SK-N-SH treated with all-trans-retinoic acid at 6 μM for 48 hours (cell line): ENCODE results near the gene MEIS2.

Experiments
- ATAC-seq: fragments of 200-7000 bp; cut with Tn5 transposase; 3 replicates; pipeline ENCODE4 v1.9.1; 2020; ENCODE audit warnings: mild to moderate bottlenecking, moderate library complexity
- ARNTL ChIP-seq: fragments of 450-650 bp; formaldehyde crosslinking; IDR thresholded peaks from 2 replicates; pipeline ENCODE4 v1.5.0; 2020; ENCODE audit warnings: low read depth, mild to moderate bottlenecking, moderate library complexity, borderline replicate concordance
- CREB5 ChIP-seq: fragments of 250-450 bp; sonication (Bioruptor Pico); IDR thresholded peaks from 2 replicates; pipeline ENCODE4 v1.5.1; 2020; ENCODE audit warnings: low read depth, mild to moderate bottlenecking, moderate library complexity
- ISL1 ChIP-seq: fragments of 250-450 bp; sonication (Bioruptor Pico); IDR thresholded peaks from 2 replicates; pipeline ENCODE4 v2.1.2; 2022; ENCODE audit warnings: mild to moderate bottlenecking, moderate library complexity
- OSR1 ChIP-seq: fragments of 250-450 bp; sonication (Bioruptor Pico); IDR thresholded peaks from 2 replicates; pipeline ENCODE4 v1.8.0; 2022; ENCODE audit warnings: moderate library complexity, mild to moderate bottlenecking, inconsistent platforms
- PATZ1 ChIP-seq: fragments of 250-450 bp; sonication (Bioruptor Pico); IDR thresholded peaks from 2 replicates; pipeline ENCODE4 v1.8.0; 2020; ENCODE audit warnings: mild to moderate bottlenecking, moderate library complexity, borderline replicate concordance
- PPARA ChIP-seq: fragments of 250-450 bp; sonication (Bioruptor Pico); IDR thresholded peaks from 2 replicates; pipeline ENCODE4 v1.5.0; 2020; ENCODE audit warnings: mild to moderate bottlenecking, borderline replicate concordance
- RARB ChIP-seq: fragments of 250-450 bp; sonication (Bioruptor Pico); IDR thresholded peaks from 2 replicates; pipeline ENCODE4 v1.8.0; 2021; ENCODE audit warnings: mild to moderate bottlenecking, moderate library complexity
- SNAI2 ChIP-seq: fragments of 250-450 bp; sonication (Bioruptor Pico); IDR thresholded peaks from 2 replicates; pipeline ENCODE4 v1.5.0; 2020; ENCODE audit warnings: mild to moderate bottlenecking, moderate library complexity
- TCF4 ChIP-seq: fragments of 250-450 bp; sonication (Bioruptor Pico); IDR thresholded peaks from 2 replicates; pipeline ENCODE4 v1.8.0; 2021; ENCODE audit warnings: mild to moderate bottlenecking, moderate library complexity, borderline replicate concordance
- TOX ChIP-seq: fragments of 250-450 bp; sonication (Bioruptor Pico); IDR thresholded peaks from 2 replicates; pipeline ENCODE4 v1.8.0; 2021; ENCODE audit warnings: mild to moderate bottlenecking, moderate library complexity, borderline replicate concordance
- TSHZ2 ChIP-seq: fragments of 250-450 bp; sonication (Bioruptor Pico); IDR thresholded peaks from 2 replicates; pipeline ENCODE4 v1.5.0; 2020; ENCODE audit warnings: mild to moderate bottlenecking, moderate library complexity
- ZC3H10 ChIP-seq: fragments of 250-450 bp; sonication (Bioruptor Pico); IDR thresholded peaks from 2 replicates; pipeline ENCODE4 v1.5.1; 2021; ENCODE audit warnings: mild to moderate bottlenecking, moderate library complexity
- ZFP30 ChIP-seq: fragments of 450-650 bp; formaldehyde crosslinking; IDR thresholded peaks from 2 replicates; pipeline ENCODE4 v1.5.0; 2022; ENCODE audit warnings: mild to moderate bottlenecking, moderate library complexity
- ZNF565 ChIP-seq: fragments of 450-650 bp; formaldehyde crosslinking; conservative IDR thresholded peaks from 2 replicates; pipeline ENCODE4 v1.5.0; 2020; ENCODE audit warnings: low read depth, mild to moderate bottlenecking, moderate library complexity
- ZNF70 ChIP-seq: fragments of 450-650 bp; formaldehyde crosslinking; IDR thresholded peaks from 2 replicates; pipeline ENCODE4 v1.5.0; 2020; ENCODE audit warnings: mild to moderate bottlenecking, moderate library complexity
- ZNF8 ChIP-seq: fragments of 450-650 bp; formaldehyde crosslinking; IDR thresholded peaks from 2 replicates; pipeline ENCODE4 v1.5.0; 2020; ENCODE audit warnings: mild to moderate bottlenecking, moderate library complexity
- TF ChIP-seq, protein P1 (sequence below): fragments of 250-450 bp; sonication (Bioruptor Pico); IDR thresholded peaks from 2 replicates; pipeline ENCODE4 v1.5.1; 2021; ENCODE audit warnings: mild to moderate bottlenecking, moderate library complexity
- TF ChIP-seq, protein P2 (sequence below): fragments of 250-450 bp; sonication (Bioruptor Pico); IDR thresholded peaks from 2 replicates; pipeline ENCODE4 v1.8.0; 2021; ENCODE audit warnings: low read depth, mild to moderate bottlenecking, moderate library complexity, borderline replicate concordance

The MEIS2 gene

GRCh38 chr15:37140531-37141058 is 40.2 kb upstream of the MEIS2 start:
- no peak for ATAC-seq
- TF ChIP-seq TSHZ2 (CRISPR knock-in tag): no peak
- TF ChIP-seq, protein P1, sequence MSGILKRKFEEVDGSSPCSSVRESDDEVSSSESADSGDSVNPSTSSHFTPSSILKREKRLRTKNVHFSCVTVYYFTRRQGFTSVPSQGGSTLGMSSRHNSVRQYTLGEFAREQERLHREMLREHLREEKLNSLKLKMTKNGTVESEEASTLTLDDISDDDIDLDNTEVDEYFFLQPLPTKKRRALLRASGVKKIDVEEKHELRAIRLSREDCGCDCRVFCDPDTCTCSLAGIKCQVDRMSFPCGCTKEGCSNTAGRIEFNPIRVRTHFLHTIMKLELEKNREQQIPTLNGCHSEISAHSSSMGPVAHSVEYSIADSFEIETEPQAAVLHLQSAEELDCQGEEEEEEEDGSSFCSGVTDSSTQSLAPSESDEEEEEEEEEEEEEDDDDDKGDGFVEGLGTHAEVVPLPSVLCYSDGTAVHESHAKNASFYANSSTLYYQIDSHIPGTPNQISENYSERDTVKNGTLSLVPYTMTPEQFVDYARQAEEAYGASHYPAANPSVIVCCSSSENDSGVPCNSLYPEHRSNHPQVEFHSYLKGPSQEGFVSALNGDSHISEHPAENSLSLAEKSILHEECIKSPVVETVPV (CRISPR knock-in tag): no peak
- no peak for TF ChIP-seq PPARA (CRISPR knock-in tag)
- no peak for TF ChIP-seq RARB (CRISPR knock-in tag)
- TF ChIP-seq ZNF565 (CRISPR knock-in tag): no peak
- no peak for TF ChIP-seq OSR1
- TF ChIP-seq PATZ1 (CRISPR knock-in tag): no peak
- no peak for TF ChIP-seq TCF4
- TF ChIP-seq TOX (CRISPR knock-in tag): no peak
- no peak for TF ChIP-seq ZC3H10 (CRISPR knock-in tag)
- TF ChIP-seq ZNF8 (CRISPR knock-in tag): no peak

DNA sequence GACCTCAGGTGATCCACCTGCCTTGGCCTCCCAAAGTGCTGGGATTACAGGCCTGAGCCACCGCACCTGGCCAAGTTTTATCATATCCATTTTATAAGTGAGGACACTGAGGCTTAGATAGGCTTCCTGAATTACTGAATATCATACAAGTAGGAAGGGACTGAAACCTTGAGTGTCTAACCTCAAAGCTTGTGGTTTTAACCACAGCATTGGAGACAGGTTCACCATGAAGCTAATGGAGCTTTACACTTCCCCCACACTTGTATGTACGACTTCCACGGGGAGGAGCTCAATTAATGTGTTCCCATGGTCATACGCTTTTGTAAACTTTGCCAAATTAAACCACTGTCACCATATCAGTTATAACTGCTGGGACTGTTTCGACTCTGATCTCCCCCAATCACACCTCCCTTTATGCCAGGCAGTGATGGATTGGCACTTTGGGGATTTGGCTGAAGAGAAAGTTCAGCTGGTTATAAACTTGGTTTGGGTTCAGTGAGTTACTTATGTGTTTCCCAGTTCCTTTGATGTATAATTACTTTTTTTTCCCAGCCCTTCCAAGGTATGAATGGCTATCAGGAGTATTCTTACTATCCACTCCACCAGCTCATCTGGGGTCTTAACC is 38.4 kb upstream of the MEIS2 start:
- TF ChIP-seq, protein P2, sequence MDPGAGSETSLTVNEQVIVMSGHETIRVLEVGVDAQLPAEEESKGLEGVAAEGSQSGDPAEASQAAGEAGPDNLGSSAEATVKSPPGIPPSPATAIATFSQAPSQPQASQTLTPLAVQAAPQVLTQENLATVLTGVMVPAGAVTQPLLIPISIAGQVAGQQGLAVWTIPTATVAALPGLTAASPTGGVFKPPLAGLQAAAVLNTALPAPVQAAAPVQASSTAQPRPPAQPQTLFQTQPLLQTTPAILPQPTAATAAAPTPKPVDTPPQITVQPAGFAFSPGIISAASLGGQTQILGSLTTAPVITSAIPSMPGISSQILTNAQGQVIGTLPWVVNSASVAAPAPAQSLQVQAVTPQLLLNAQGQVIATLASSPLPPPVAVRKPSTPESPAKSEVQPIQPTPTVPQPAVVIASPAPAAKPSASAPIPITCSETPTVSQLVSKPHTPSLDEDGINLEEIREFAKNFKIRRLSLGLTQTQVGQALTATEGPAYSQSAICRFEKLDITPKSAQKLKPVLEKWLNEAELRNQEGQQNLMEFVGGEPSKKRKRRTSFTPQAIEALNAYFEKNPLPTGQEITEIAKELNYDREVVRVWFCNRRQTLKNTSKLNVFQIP: no peak
- TF ChIP-seq PATZ1 (CRISPR knock-in tag) (no peak), ZFP30 (CRISPR knock-in tag) (no peak), ZC3H10 (CRISPR knock-in tag) (no peak), ZNF70 (no peak), ISL1 (no peak), ARNTL (CRISPR knock-in tag) (no peak), SNAI2 (CRISPR knock-in tag) (no peak), TCF4 (no peak), RARB (CRISPR knock-in tag) (no peak)
- TF ChIP-seq, protein P1 (CRISPR knock-in tag): no peak
- no peak for ATAC-seq

GRCh38 chr15:37137221-37137620 is 36.9 kb upstream of the MEIS2 start:
- no peak for ATAC-seq
- no peak for TF ChIP-seq OSR1
- TF ChIP-seq, protein P1 (CRISPR knock-in tag): no peak
- TF ChIP-seq CREB5 (CRISPR knock-in tag): no peak
- no peak for TF ChIP-seq TCF4
- TF ChIP-seq ZFP30 (CRISPR knock-in tag): no peak
- TF ChIP-seq ZNF70: no peak
